Activated CD4-positive, alpha-beta T cell treated with anti-CD3 and anti-CD28 coated beads for 36 hours (primary cell): ENCODE data around the gene TMEM231. TPM values are rescaled to one million over a fixed set of nuclear protein-coding genes. Genes with fewer than 3 reads are reported as not detected.

Source experiments
- total RNA-seq, 2 experiments: library from RNA; stranded (reverse); gene quantifications; one replicate each; pipeline ENCODE4 v1.2.3, GENCODE V29; 2021

TMEM231 gene
- total RNA-seq, 2 experiments from 2014 or later = 3.6 to 4.1 TPM

Other genes with a start within 250 kb of the TMEM231 start
- 10 to 100 TPM; 44.0 to 48.2 TPM for gene CFDP1, start 122.7 kb downstream of the TMEM231 start, total RNA-seq
- 10 to 100 TPM; 22.0 to 30.5 TPM for gene TMEM170A, start 91.6 kb downstream of the TMEM231 start, total RNA-seq
- not detected for gene CHST6, start 60.8 kb downstream of the TMEM231 start, total RNA-seq
- gene CHST5, start 20.1 kb downstream of the TMEM231 start, total RNA-seq = under 1 TPM; 0.40 to 0.41 TPM
- 10 to 100 TPM; 31.9 to 58.0 TPM for gene GABARAPL2, start 10.1 kb upstream of the TMEM231 start, total RNA-seq
- gene ADAT1, start 67.0 kb upstream of the TMEM231 start, total RNA-seq = 10 to 100 TPM; 48.3 to 55.7 TPM
- gene KARS1, start 91.4 kb upstream of the TMEM231 start, total RNA-seq = 100 to 1,000 TPM; 309 to 332 TPM
- gene TERF2IP, start 91.5 kb upstream of the TMEM231 start, total RNA-seq = 10 to 100 TPM; 70.6 to 72.6 TPM
- gene CPHXL2, start 120.8 kb upstream of the TMEM231 start, total RNA-seq = not detected
- not detected for gene DUXB, start 145.2 kb upstream of the TMEM231 start, total RNA-seq
- not detected for gene CPHXL, start 170.2 kb upstream of the TMEM231 start, total RNA-seq